IMR-90 (cell line): Measurements from ENCODE around the gene OSBPL3.

ENCODE experiments used
- CTCF ChIP-seq: conservative IDR thresholded peaks from 2 replicates; pipeline ENCODE4 v1.5.1; 2012; ENCODE audit warnings: mild to moderate bottlenecking, low read depth, low read length, improper control_type of control experiment
- RAD21 ChIP-seq: IDR thresholded peaks from 2 replicates; pipeline ENCODE4 v1.6.1; 2012; ENCODE audit warnings: low read length, improper control_type of control experiment

- TF ChIP-seq CTCF = no peak
- TF ChIP-seq RAD21 = no peak
Measured at GRCh38 chr7:24963218-24963617, 16.8 kb downstream of the OSBPL3 start.
